Measurements from ENCODE around the gene RASGRF1.

GRCh38 chr15:79060175-79060574, 30.4 kb downstream of the RASGRF1 start:
- TF ChIP-seq CTCF (conservative IDR thresholded peaks at IDR 0.05) (no peak), ZFX (IDR thresholded peaks at IDR 0.05) (no peak)

Data from C4-2B (cell line).